ENCODE data around the gene KLRF2.

GRCh38 chr12:9851050-9851449 is 30.2 kb upstream of the KLRF2 start:
- TF ChIP-seq EZH2 (IDR thresholded peaks at IDR 0.05; ENCODE audit: low read depth, low read length, severe bottlenecking) (no peak), YY1 (IDR thresholded peaks at IDR 0.05; ENCODE audit: low read depth, low read length) (no peak), CHD1 (IDR thresholded peaks at IDR 0.05; ENCODE audit: low read depth, low read length) (no peak), POLR2A (IDR thresholded peaks at IDR 0.05; ENCODE audit: control extremely low read depth in 1 of 2, low read depth in 2 of 2, low read length in 2 of 2) (no peak), JUND (IDR thresholded peaks at IDR 0.05; ENCODE audit: low read length) (no peak), POLR2AphosphoS5 (IDR thresholded peaks at IDR 0.05; ENCODE audit: low read depth, low read length) (no peak), CTCF (IDR thresholded peaks at IDR 0.05; ENCODE audit: control extremely low read depth in 1 of 3, insufficient read depth in 1 of 3, low read depth in 1 of 3, low read length in 3 of 3) (no peak), RAD21 (IDR thresholded peaks at IDR 0.05 in 1 of 2, conservative IDR thresholded peaks at IDR 0.05 in 1 of 2; ENCODE audit: low read depth in 2 of 2, low read length in 2 of 2) (no peak)
